Mesothelial cell of epicardium (in vitro differentiated cells): ENCODE results near the gene CHD1. TPM values are rescaled to one million over a fixed set of nuclear protein-coding genes. Genes with fewer than 3 reads are reported as not detected.

Experiments
- DNase-seq, 2 experiments: peaks; one replicate each; pipeline ENCODE4 v3.0.0; 2021; ENCODE audit warnings: low spot score in 2 of 2; ENCODE audit not compliant: unreplicated experiment in 2 of 2
- H3K27ac Mint-ChIP-seq: 2 replicates; pipeline ENCODE4 v1.8.0; 2021; ENCODE audit warnings: mixed read lengths
- H3K27me3 Mint-ChIP-seq: 2 replicates; pipeline ENCODE4 v1.8.0; 2021; ENCODE audit warnings: low read depth, mixed read lengths
- H3K36me3 Mint-ChIP-seq: 2 replicates; pipeline ENCODE4 v1.8.0; 2021; ENCODE audit warnings: mixed read lengths
- H3K4me1 Mint-ChIP-seq: 2 replicates; pipeline ENCODE4 v1.8.0; 2021; ENCODE audit warnings: mixed read lengths
- H3K4me3 Mint-ChIP-seq: 2 replicates; pipeline ENCODE4 v1.8.0; 2021; ENCODE audit warnings: mild to moderate bottlenecking, moderate library complexity, mixed read lengths
- H3K9me3 Mint-ChIP-seq: 2 replicates; pipeline ENCODE4 v1.8.0; 2021; ENCODE audit warnings: mixed read lengths
- CTCF ChIP-seq: fragments of 200-600 bp; sonication (generic); IDR thresholded peaks from one replicate; pipeline ENCODE4 v1.5.0; 2021; ENCODE audit warnings: antibody characterized with exemption; ENCODE audit not compliant: unreplicated experiment
- total RNA-seq: library from RNA; stranded (reverse); gene quantifications from 3 replicates; pipeline ENCODE4 v1.2.1, GENCODE V29; 2021

Gene CHD1
- total RNA-seq, 1 donor from 2014 or later, result 47.8 TPM

GRCh38 chr5:98941131-98941883 lies 12.5 kb upstream of the CHD1 start:
- Mint-ChIP-seq H3K27ac (no peak overlapping the region), H3K27me3 (no peaks in the 10 kb centered on the region), H3K4me3 (no peak overlapping the region), H3K9me3 (no peaks in the 10 kb centered on the region), H3K4me1 (peaks cover 15% of the 10 kb centered on the region), H3K36me3 (no peaks in the 10 kb centered on the region)
- no peak for TF ChIP-seq CTCF
- DNase-seq, result no peak

GRCh38 chr5:98940581-98940980 lies 11.8 kb upstream of the CHD1 start:
- Mint-ChIP-seq H3K4me1 (peaks cover 15% of the 10 kb centered on the region), H3K9me3 (no peaks in the 10 kb centered on the region), H3K27ac (no peak overlapping the region), H3K27me3 (no peaks in the 10 kb centered on the region), H3K4me3 (no peak overlapping the region), H3K36me3 (no peaks in the 10 kb centered on the region)
- no peak for DNase-seq
- TF ChIP-seq CTCF, result no peak

GRCh38 chr5:98938464-98938863 lies 9.7 kb upstream of the CHD1 start:
- H3K27ac Mint-ChIP-seq, result no peak overlapping the region
- H3K4me1 Mint-ChIP-seq, result peaks cover 15% of the 10 kb centered on the region
- no peaks in the 10 kb centered on the region for H3K36me3 Mint-ChIP-seq

GRCh38 chr5:98936948-98937715 lies 8.3 kb upstream of the CHD1 start:
- DNase-seq, result no peak
- Mint-ChIP-seq H3K4me3 (no peak overlapping the region), H3K27ac (no peak overlapping the region), H3K27me3 (no peaks in the 10 kb centered on the region), H3K9me3 (no peaks in the 10 kb centered on the region), H3K36me3 (no peaks in the 10 kb centered on the region), H3K4me1 (peaks cover 15% of the 10 kb centered on the region)
- no peak for TF ChIP-seq CTCF

More at GRCh38 chr5:98938464-98938863, 9.7 kb upstream of the CHD1 start:
- Mint-ChIP-seq H3K27me3 (no peaks in the 10 kb centered on the region), H3K9me3 (no peaks in the 10 kb centered on the region), H3K4me3 (no peak overlapping the region)
- DNase-seq, result no peak
- TF ChIP-seq CTCF, result no peak

- H3K36me3 Mint-ChIP-seq, result no peaks in the 10 kb centered on the region
- DNase-seq, result no peak
- no peak for TF ChIP-seq CTCF
- no peak overlapping the region for H3K27ac Mint-ChIP-seq
- no peak overlapping the region for H3K4me3 Mint-ChIP-seq
- no peaks in the 10 kb centered on the region for H3K9me3 Mint-ChIP-seq
- peaks cover 13% of the 10 kb centered on the region for H3K4me1 Mint-ChIP-seq
- no peaks in the 10 kb centered on the region for H3K27me3 Mint-ChIP-seq
These were observed 6.4 kb upstream of the CHD1 start for GRCh38 chr5:98935206-98935605.
